Thymus (tissue), 11 donors: ENCODE results near the gene RHOB. TPM values are rescaled to one million over a fixed set of nuclear protein-coding genes. Genes with fewer than 3 reads are reported as not detected.

Source experiments
- DNase-seq, 9 donors: peaks; one replicate each; pipeline ENCODE4 v3.0.0-alpha.2; 2013; ENCODE audit warnings: low spot score in 9 of 9, low read depth in 6 of 9, missing footprints in 1 of 9
- H3K27ac ChIP-seq, 2 donors: one replicate each; pipeline ENCODE4 v1.5.1; 2013; ENCODE audit warnings: control low read depth in 1 of 2, low read depth in 1 of 2, low read length in 1 of 2, mild to moderate bottlenecking in 1 of 2, moderate library complexity in 1 of 2
- H3K27me3 ChIP-seq, 2 donors: one replicate each; pipeline ENCODE4 v1.5.1; 2013; ENCODE audit warnings: low read length in 1 of 2; ENCODE audit not compliant: control insufficient read depth in 2 of 2, insufficient read depth in 1 of 2
- H3K36me3 ChIP-seq, 2 donors: one replicate each; pipeline ENCODE4 v1.5.1; 2013; ENCODE audit warnings: low read length in 1 of 2, mild to moderate bottlenecking in 1 of 2, moderate library complexity in 1 of 2; ENCODE audit not compliant: control insufficient read depth in 2 of 2, insufficient read depth in 2 of 2
- H3K4me1 ChIP-seq, 2 donors: one replicate each; pipeline ENCODE4 v1.5.1; 2013; ENCODE audit warnings: low read length in 2 of 2; ENCODE audit not compliant: control insufficient read depth in 2 of 2, insufficient read depth in 2 of 2
- H3K4me3 ChIP-seq, 2 donors: one replicate each; pipeline ENCODE4 v1.5.1; 2013; ENCODE audit warnings: low read length in 2 of 2, control low read depth in 1 of 2, mild to moderate bottlenecking in 1 of 2
- H3K9me3 ChIP-seq, 2 donors: one replicate each; pipeline ENCODE4 v1.5.1; 2013; ENCODE audit warnings: low read length in 1 of 2, mild to moderate bottlenecking in 1 of 2; ENCODE audit not compliant: control insufficient read depth in 2 of 2, insufficient read depth in 1 of 2
- WGBS: extraction: QIAGEN DNeasy Blood & Tissue Kit; methylation state at CpG from one replicate; pipeline ENCODE4 v1.1.7; 2013; 5-methylcytosine and 5-hydroxymethylcytosine counted together
- polyA plus RNA-seq: library from polyadenylated mRNA; stranded (reverse); fragments of 200-250 nt; gene quantifications from one replicate; pipeline ENCODE4 v1.2.3, GENCODE V29; 2013
- total RNA-seq: library from RNA; stranded (reverse); fragments of 120-200 nt; gene quantifications from one replicate; pipeline ENCODE4 v1.2.4, GENCODE V29; 2013
- donor health status: healthy.

The RHOB gene
- total and polyA plus RNA-seq, 2 donors: 59.0 to 281 TPM

DNA sequence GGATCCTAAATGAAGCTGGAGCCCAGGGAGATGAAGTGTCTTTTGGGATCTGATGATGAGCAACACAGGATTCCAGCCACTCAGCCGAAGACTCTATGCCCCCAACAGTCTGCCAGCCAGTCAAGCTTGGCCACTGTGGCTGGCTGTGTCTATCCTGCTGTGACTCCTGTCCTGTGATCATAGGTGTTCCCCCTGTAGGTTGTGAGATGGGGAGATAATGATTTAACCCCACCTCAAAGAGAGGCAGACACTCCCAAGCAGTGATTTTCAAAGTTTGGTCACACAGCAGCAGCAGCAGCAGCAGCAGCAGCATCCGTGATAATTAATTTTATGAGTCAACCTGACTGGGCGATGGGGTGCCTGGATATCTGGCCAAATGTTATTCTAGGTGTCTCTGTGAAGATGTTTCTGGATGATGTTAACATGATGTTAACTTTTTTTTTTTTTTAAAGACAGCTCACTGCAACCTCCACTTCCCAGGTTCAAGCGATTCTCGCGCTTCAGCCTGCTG, 21.4 kb upstream of the RHOB start:
- Histone ChIP-seq H3K9me3 (no peaks in the 10 kb centered on the region), H3K4me3 (no peak overlapping the region), H3K27me3 (no peaks in the 10 kb centered on the region), H3K4me1 (peaks cover 0 to 7% of the 10 kb centered on the region in 2 donors), H3K36me3 (no peaks in the 10 kb centered on the region), H3K27ac (no peak overlapping the region)
- no peak for DNase-seq
- 97% methylated on average over 6 of the region's 6 CpGs for WGBS

DNA sequence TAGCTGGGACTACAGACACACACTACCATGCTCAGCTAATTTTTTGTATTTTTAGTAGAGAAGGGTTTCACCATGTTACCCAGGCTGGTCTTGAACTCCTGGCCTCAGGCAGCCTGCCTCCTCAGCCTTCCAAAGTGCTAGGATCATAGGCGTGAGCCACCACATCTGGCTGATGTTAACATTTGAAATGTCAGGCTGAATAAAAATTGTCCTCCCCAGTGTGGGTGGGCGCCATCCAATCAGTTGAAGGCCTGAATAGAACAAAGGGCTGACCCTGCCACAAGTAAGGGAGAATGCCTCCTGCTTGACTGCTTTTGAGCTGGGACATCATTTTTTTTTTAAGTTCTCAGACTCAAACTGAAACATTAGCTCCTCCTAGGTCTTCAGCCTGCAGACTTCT, 21.0 kb upstream of the RHOB start:
- H3K4me1 ChIP-seq: peaks cover 0 to 7% of the 10 kb centered on the region in 2 donors
- H3K9me3 ChIP-seq: no peaks in the 10 kb centered on the region
- H3K27me3 ChIP-seq: no peaks in the 10 kb centered on the region
- whole genome bisulfite sequencing: 96% methylated on average over 2 of the region's 2 CpGs
- H3K4me3 ChIP-seq: no peak overlapping the region
- no peak overlapping the region for H3K27ac ChIP-seq
- no peaks in the 10 kb centered on the region for H3K36me3 ChIP-seq
- DNase-seq: no peak

DNA sequence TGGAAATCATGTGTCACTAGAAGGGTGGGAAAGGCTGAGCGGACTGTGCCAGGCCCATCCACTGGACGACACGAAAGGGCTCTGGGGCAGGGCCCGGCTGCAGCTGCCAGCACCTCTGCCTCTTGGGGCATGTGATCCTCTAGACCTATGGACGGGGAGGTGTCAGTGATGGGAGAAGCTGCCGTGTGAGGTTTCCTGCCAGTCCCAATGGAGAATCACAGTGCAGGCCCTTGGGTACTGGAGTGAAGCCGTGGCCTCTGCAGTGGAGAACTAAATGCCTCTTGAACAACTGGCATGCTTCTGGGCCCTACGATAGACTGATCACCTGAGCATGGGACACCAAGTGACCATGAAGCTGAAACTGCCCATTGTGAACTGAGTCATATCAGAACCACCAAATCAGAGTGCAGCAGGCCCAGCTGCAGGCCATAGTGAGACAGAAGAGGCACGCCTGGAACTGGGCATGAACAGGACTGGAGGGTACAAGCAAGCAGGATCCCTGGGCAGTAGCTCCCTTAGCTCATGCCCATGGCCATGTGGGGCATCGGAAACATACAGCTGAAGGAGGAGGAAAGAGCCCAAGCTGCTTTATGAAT, 18.8 kb upstream of the RHOB start:
- Histone ChIP-seq H3K36me3 (no peaks in the 10 kb centered on the region), H3K27me3 (no peaks in the 10 kb centered on the region), H3K27ac (no peak overlapping the region), H3K9me3 (no peaks in the 10 kb centered on the region), H3K4me1 (peaks cover 0 to 7% of the 10 kb centered on the region in 2 donors), H3K4me3 (no peak overlapping the region)
- WGBS: 90% methylated on average over 10 of the region's 10 CpGs
- no peak for DNase-seq

- H3K4me3 ChIP-seq: no peak overlapping the region
- WGBS: 94% methylated on average over 11 of the region's 11 CpGs
- no peak for DNase-seq
- H3K36me3 ChIP-seq: no peaks in the 10 kb centered on the region
- no peaks in the 10 kb centered on the region for H3K27me3 ChIP-seq
- peaks cover 0 to 7% of the 10 kb centered on the region in 2 donors for H3K4me1 ChIP-seq
- no peaks in the 10 kb centered on the region for H3K9me3 ChIP-seq
- H3K27ac ChIP-seq: no peak overlapping the region
Observed at GRCh38 chr2:20428717-20429490, 18.0 kb upstream of the RHOB start.

GRCh38 chr2:20429528-20429927, 17.3 kb upstream of the RHOB start:
- H3K4me1 ChIP-seq: peaks cover 0 to 5% of the 10 kb centered on the region in 2 donors
- 97% methylated on average over 1 of the region's 1 CpG for WGBS
- H3K27me3 ChIP-seq: no peaks in the 10 kb centered on the region
- DNase-seq: no peak
- no peak overlapping the region for H3K27ac ChIP-seq
- H3K9me3 ChIP-seq: no peaks in the 10 kb centered on the region
- no peaks in the 10 kb centered on the region for H3K36me3 ChIP-seq
- H3K4me3 ChIP-seq: no peak overlapping the region

DNA sequence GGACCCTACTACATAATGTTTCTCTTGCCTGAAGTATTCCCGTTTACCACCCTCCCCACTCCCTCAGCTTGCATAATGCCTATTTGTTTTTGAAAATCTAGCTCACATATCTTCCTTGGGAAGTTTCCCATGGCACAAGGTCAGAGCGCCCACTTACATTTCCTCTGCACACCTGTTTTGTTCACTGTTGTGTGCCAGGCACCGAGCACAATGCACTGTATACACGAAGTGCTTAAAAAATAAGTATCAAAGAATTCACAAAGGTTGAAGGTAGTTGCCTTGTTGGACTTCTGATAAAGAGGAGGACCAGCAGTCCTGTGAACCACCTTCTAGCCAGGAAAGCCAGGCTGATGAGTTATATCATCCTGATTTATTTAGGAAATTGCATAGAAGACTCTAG, 16.8 kb upstream of the RHOB start:
- no peaks in the 10 kb centered on the region for H3K9me3 ChIP-seq
- no peak for DNase-seq
- WGBS: 97% methylated on average over 4 of the region's 4 CpGs

GRCh38 chr2:20430461-20431300, 16.2 kb upstream of the RHOB start:
- no peak for DNase-seq
- H3K4me3 ChIP-seq: no peak overlapping the region
- H3K4me1 ChIP-seq: no peaks in the 10 kb centered on the region
- H3K36me3 ChIP-seq: no peaks in the 10 kb centered on the region
- no peaks in the 10 kb centered on the region for H3K27me3 ChIP-seq
- no peak overlapping the region for H3K27ac ChIP-seq
- 86% methylated on average over 7 of the region's 7 CpGs for WGBS
- H3K9me3 ChIP-seq: no peaks in the 10 kb centered on the region

More for the DNA sequence above, 16.8 kb upstream of the RHOB start:
- Histone ChIP-seq H3K4me1 (no peaks in the 10 kb centered on the region), H3K27ac (no peak overlapping the region), H3K27me3 (no peaks in the 10 kb centered on the region), H3K4me3 (no peak overlapping the region), H3K36me3 (no peaks in the 10 kb centered on the region)

- Histone ChIP-seq H3K36me3 (no peaks in the 10 kb centered on the region), H3K4me3 (no peak overlapping the region), H3K27me3 (no peaks in the 10 kb centered on the region), H3K9me3 (no peaks in the 10 kb centered on the region), H3K27ac (no peak overlapping the region), H3K4me1 (no peaks in the 10 kb centered on the region)
- WGBS: 97% methylated on average over 3 of the region's 3 CpGs
- DNase-seq: no peak
Observed at GRCh38 chr2:20431301-20431698, 15.6 kb upstream of the RHOB start.

DNA sequence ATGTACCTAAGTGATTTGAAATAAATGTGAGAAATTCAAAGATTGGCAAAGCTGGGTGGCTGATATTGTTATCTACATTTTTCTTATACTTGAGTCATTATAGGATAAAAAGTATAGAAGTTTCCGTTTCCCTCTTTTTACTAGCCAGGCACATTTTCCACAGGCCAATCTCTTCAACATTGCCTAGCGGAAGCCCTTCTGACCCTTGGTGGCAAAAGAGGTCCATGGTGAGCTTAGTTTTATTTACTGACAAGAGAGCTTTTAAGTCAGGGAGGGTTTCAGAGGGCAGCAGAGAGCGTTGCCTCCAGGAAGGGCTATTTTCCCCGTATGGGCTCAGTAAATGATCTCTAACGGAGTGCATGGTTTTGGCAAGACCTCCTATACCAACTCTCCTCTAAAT, 15.1 kb upstream of the RHOB start:
- H3K4me3 ChIP-seq: no peak overlapping the region
- no peaks in the 10 kb centered on the region for H3K9me3 ChIP-seq
- 98% methylated on average over 5 of the region's 5 CpGs for WGBS
- H3K27me3 ChIP-seq: no peaks in the 10 kb centered on the region
- no peaks in the 10 kb centered on the region for H3K4me1 ChIP-seq
- no peak for DNase-seq
- no peaks in the 10 kb centered on the region for H3K36me3 ChIP-seq
- H3K27ac ChIP-seq: no peak overlapping the region
